ENCODE data around the gene BTBD9.

- no peak for TF ChIP-seq CTCF (IDR thresholded peaks at IDR 0.05 in 2 of 3, conservative IDR thresholded peaks at IDR 0.05 in 1 of 3; ENCODE audit: insufficient read depth in 2 of 3, low read depth in 1 of 3, low read length in 3 of 3)
- TF ChIP-seq GTF2F1 (IDR thresholded peaks at IDR 0.05; ENCODE audit: low read depth, low read length) = no peak
- no peak for TF ChIP-seq HLTF (IDR thresholded peaks at IDR 0.05)
- TF ChIP-seq ATF3 (IDR thresholded peaks at IDR 0.05) = no peak
- TF ChIP-seq ATF3 (CRISPR knock-in tag; conservative IDR thresholded peaks at IDR 0.05) = no peak
- no peak for TF ChIP-seq GATA2 (CRISPR knock-in tag; IDR thresholded peaks at IDR 0.05)
- no peak for TF ChIP-seq MTA2 (IDR thresholded peaks at IDR 0.05; ENCODE audit: low read depth)
- no peak for TF ChIP-seq SOX6 (IDR thresholded peaks at IDR 0.05)
- TF ChIP-seq NUFIP1 (IDR thresholded peaks at IDR 0.05; ENCODE audit: partially characterized antibody) = no peak
- no peak for TF ChIP-seq POLR2A (conservative IDR thresholded peaks at IDR 0.05)
Measured at GRCh38 chr6:38564301-38564700, 75.4 kb downstream of the BTBD9 start.
